ENCODE results near the gene DOCK9.

DNA sequence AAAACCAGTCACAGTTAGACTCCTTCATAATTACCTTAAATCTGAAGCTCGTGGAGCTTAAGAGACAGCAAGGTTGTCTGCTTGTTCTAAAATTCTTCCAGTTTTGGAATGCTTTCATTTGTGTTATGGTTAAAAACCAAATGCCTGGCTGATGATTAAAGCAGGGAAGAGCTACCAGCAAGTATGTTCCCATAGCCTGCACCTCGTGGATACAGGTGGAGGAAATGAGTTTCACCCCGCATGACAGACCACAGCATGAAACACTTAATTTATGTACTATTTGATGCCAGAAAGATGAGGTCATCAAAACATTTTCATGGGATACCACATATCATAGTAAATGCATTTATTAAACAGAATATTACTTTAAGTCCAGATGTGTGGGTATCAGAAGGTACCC, 416 bp upstream of the DOCK9 start:
- TF ChIP-seq, protein P1, sequence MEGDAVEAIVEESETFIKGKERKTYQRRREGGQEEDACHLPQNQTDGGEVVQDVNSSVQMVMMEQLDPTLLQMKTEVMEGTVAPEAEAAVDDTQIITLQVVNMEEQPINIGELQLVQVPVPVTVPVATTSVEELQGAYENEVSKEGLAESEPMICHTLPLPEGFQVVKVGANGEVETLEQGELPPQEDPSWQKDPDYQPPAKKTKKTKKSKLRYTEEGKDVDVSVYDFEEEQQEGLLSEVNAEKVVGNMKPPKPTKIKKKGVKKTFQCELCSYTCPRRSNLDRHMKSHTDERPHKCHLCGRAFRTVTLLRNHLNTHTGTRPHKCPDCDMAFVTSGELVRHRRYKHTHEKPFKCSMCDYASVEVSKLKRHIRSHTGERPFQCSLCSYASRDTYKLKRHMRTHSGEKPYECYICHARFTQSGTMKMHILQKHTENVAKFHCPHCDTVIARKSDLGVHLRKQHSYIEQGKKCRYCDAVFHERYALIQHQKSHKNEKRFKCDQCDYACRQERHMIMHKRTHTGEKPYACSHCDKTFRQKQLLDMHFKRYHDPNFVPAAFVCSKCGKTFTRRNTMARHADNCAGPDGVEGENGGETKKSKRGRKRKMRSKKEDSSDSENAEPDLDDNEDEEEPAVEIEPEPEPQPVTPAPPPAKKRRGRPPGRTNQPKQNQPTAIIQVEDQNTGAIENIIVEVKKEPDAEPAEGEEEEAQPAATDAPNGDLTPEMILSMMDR (IDR thresholded peaks at IDR 0.05) = no peak
- TF ChIP-seq POLR2A (IDR thresholded peaks at IDR 0.05) = no peak

All from right lobe of liver (tissue), 4 donors.